GM04504 (cell line): ENCODE measurements around the gene NEU1.
"Not testable (repeated sequence)": the region's sequence is repeated elsewhere in the genome, so short reads cannot be mapped to it uniquely, and the experiment has no call there.

Experiments used
- DNase-seq: peaks from one replicate; pipeline ENCODE4 v3.0.0-alpha.2; 2012; ENCODE audit warnings: low read depth

Gene NEU1

DNA sequence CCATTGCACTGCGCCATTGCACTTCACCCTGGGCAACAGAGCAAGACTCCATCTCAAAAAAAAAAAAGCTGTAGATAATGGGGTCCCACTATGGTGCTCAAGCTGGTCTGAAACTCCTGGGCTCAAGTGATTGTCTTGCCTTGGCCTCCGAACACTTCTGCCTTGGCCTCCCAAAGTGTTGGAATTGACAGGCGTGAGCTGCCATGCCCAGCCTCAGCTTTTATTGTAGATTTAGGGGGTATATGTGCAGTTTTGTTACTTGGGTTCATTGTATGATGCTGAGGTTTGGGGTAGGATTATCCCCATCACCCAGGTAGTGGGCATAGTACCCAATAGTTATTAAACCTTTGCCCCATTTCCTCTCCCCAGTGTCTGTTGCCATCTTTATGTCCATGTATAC lies 23.7 kb downstream of the NEU1 start:
- no peak for DNase-seq

DNA sequence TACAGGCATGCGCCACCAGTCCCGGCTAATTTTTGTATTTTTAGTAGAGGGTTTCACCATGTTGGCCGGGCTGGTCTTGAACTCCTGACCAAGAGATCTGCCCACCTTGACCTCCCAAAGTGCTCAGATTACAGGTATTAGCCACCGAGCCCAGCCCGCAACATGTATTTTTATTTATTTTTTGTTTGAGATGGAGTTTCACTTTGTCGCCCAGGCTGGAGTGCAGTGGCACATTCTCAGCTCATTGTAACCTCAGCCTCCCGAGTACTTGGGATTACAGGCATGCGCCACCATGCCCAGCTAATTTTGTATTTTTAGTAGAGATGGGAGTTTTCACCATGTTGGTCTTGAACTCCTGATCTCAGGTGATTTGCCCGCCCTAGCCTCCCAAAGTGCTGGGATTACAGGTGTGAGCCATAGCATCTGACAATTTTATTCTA lies 24.5 kb downstream of the NEU1 start:
- not testable (repeated sequence) for DNase-seq

DNA sequence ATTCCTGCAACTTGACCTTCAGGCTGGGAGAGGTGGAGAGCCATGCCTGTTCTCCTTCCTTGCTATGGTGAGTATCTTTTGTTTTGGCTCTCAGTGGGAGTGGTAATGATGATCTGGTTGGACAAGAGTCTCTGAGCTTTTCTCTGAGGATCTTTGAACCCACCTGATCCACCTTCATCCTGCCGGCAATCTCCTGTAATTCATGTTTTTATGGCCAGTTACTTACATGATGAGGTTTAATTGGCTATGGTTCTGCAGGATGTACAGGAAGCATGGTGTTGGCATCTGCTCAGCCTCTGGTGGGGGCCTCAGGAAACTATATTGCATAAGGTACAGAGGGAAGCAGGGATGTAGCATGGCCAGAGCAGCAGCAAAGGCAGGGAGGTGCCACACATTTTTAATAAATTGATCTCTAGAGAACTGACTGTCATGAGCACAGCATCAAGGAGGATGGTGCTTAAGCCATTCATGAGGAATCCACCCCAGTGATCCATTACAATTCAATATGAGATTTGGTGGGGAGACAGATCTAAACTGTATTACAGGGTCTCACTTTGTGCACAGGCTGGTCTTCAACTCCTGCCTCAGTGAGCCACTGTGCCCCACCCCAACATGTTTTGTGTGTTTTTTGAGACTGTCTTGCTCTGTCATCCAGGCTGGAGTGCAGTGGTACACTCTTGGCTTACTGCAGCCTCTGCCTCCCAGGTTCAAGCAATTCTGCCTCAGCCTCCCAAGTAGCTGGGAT lies 25.1 kb downstream of the NEU1 start:
- DNase-seq: no peak

DNA sequence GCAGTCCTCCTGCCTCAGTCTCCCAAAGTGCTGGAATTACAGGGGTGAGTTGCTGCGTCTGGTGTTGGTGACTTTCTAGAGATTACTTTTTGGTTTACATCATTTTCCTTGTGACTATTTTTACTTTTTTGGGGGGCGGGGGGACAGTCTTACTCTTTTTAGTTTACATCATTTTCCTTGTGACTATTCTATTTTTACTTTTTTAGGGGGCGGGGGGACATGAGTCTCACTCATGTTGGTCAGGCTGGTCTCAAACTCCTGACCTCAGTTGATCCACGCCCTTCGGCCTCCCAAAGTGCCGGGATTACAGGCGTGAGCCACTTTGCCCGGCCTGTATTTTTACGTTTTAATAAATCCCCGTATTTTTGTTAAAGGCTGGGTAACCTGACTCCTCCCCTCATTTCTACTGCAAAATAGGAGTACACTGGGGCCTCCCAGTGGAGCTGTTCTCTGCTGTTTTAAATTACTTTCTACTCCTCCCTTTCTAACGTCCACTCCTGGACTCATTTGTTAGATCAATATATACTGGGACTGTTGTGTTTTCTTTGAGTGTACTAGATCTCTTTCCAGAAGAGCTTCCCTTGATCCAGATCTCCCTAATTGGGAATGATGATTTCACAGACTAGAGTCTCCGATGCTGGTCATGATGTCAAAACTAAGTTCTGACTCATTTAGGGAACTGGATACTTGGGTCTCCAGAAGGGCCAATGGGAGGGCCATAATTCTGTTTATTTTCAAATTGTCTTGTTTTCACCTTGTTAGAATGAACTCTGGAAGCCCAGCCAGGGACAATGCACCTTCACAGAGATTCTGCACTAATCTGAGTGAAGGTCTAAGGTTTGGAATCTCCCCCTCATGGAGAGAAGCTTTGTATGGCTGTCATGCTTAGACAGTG lies 25.9 kb downstream of the NEU1 start:
- DNase-seq: no peak

DNA sequence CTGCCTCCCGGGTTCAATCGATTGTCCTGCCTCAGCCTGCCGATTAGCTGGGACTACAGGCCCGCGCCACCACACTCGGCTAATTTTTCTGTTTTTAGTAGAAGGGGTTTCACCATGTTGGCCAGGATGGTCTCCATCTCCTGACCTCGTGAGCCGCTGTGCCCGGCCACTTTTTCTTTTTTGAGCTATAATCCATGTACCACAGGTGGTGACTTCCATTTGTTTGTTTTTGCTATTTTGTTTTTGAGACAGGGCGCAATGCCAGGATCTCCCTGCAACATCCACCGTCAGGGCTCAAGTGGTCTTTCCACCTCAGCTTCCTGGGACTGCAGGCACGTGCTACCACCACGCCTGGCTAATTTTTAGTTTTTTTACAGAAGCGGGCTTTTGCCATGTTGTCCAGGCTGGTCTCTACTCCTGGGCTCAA lies 26.6 kb downstream of the NEU1 start:
- no peak for DNase-seq

DNA sequence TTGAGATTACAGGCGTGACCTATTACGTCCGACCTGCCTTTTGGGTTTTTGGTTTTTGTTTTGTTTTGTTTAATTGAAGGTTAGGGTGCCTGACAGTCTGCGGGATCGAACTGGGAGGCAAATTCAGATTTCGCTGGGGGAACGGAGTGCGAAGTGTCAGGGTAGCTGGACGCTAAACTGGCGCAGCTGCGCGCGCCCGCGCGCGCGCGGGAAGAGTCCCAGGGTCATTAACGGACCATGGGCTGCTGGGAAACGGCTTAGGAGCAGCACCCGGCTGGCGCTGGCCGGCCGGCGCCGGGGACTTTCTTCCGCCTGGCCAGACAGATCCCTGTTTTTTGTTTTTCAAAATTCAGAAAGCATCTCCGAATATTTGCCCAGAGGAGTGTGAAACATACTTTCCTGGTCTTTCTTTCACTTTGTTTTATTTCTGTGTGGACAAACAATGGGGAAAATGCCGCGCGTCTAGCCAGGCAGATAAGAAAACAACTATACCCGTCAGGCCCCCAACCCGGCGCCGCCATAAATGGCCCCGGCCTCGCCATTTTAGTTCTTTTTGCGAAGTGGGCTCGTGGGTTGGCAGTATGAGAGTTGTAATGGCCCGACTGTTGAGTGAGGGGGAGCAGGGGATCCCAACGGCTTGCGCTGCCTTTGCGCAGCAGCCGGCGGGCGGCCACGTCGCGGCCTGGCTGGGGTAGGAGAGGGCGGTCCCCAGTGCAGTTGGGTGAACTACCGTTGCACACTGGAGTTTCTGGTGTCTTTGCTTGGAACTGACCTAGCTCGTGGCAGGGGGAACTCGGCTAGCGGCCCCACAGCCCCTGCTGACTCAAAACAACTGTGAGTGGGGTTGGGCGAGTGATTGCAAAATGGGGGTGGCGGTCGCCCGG lies 28.0 kb downstream of the NEU1 start:
- DNase-seq: peak; percentile 77

DNA sequence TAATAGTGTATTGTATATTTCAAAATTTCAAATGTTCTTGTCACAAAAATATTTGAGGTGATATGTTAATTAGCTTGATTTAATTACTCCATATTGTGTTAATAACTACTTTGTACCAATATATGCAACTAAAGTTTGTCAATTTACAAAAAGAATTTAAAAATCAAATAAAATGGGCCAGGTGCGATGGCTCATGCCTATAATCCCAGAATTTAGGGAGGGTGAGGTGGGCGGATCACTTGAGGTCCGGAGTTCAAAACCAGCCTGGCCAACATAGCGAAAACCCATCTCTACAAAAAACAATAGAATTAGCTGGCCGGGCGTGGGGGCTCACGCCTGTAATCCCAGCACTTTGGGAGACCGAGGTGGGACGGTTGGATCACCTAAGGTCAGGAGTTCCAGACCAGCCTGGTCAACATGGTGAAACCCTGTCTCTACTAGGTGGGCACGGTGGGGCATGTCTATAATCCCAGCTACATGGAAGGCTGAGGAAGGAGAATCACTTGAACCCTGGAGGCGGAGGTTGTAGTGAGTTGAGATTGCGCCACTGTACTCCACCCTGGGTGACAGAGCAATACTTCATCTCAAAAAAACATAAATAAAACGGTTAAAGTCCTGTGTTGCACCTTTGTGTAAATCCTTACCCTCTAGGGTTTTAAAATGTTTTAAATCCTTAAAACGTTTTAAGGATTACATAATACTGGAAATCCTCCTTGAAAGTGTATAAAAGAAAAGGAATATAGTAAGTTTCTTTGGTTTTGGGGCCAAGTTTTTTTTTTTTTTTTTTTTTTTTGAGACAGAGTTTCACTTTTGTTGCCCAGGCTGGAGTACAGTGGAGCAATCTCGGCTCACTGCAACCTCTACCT lies 31.0 kb downstream of the NEU1 start:
- no peak for DNase-seq

DNA sequence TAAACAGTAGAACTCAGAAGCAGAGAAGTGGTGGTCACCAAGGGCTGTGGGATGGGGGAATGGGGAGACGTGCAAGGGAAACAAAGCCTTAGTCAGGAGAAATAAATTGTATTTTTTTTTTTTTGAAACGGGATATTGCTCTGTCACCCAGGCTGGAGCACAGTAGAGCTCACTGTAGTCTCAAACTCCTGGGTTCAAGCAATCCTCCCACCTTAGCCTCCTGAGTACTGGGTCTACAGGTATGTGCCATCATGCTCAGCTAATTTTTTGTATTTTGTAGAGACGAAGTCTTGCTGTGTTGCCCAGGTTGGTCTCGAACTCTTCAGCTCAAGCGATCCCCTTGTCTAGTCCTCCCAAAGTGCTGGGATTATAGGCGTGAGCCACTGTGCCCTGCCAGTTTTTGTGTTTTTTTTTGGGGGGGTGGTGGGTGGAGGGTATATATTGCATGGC lies 31.7 kb downstream of the NEU1 start:
- DNase-seq: no peak

DNA sequence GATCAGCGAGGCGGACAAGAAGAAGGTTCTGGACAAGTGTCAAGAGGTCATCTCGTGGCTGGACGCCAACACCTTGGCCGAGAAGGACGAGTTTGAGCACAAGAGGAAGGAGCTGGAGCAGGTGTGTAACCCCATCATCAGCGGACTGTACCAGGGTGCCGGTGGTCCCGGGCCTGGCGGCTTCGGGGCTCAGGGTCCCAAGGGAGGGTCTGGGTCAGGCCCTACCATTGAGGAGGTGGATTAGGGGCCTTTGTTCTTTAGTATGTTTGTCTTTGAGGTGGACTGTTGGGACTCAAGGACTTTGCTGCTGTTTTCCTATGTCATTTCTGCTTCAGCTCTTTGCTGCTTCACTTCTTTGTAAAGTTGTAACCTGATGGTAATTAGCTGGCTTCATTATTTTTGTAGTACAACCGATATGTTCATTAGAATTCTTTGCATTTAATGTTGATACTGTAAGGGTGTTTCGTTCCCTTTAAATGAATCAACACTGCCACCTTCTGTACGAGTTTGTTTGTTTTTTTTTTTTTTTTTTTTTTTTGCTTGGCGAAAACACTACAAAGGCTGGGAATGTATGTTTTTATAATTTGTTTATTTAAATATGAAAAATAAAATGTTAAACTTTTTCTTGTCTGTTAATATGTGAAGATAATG lies 32.9 kb downstream of the NEU1 start:
- no peak for DNase-seq

DNA sequence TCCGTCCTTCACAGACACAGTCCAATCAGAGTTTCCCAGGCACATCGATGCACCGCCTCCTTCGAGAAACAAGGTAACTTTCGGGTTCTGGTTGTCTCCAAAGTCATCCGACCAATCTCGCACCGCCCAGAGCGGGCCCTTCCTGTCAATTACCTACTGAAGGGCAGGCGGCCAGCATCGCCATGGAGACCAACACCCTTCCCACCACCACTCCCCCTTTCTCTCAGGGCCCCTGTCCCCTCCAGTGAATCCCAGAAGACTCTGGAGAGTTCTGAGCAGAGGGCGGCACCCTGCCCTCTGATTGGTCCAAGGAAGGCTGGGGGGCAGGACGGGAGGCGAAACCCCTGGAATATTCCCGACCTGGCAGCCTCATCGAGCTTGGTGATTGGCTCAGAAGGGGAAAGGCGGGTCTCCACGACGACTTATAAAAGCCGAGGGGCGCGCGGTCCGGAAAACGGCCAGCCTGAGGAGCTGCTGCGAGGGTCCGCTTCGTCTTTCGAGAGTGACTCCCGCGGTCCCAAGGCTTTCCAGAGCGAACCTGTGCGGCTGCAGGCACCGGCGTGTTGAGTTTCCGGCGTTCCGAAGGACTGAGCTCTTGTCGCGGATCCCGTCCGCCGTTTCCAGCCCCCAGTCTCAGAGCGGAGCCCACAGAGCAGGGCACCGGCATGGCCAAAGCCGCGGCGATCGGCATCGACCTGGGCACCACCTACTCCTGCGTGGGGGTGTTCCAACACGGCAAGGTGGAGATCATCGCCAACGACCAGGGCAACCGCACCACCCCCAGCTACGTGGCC lies 35.1 kb downstream of the NEU1 start, which contains the start of gene HSPA1B:
HSPA1B (plus strand) TSS at position 453 of the 794 bp plus-strand sequence; CDS start at position 666, 213 bp downstream.
- DNase-seq: peak; percentile 96

DNA sequence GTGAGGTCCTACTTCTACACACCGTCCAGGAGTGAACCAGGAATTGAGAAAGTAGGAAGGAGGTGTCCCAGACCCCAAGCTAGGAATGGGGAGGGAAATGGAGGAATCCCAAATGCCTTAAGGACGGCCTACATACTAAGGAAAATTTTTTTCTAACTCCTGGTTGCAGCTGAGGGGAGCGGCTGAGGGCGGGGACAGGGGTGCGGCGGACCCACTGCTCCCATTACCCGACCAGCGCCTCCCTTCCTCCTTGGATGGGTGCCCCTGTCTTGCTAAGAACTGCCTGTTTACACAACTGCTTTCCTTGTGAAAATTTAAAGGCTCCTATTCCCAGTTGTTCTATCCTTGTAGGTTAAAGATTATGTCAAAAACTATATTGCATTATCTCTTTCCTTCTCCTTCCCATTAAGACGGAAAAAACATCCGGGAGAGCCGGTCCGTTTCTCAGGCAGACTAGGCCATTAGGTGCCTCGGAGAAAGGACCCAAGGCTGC lies 35.8 kb downstream of the NEU1 start:
- peak; percentile 58 for DNase-seq

DNA sequence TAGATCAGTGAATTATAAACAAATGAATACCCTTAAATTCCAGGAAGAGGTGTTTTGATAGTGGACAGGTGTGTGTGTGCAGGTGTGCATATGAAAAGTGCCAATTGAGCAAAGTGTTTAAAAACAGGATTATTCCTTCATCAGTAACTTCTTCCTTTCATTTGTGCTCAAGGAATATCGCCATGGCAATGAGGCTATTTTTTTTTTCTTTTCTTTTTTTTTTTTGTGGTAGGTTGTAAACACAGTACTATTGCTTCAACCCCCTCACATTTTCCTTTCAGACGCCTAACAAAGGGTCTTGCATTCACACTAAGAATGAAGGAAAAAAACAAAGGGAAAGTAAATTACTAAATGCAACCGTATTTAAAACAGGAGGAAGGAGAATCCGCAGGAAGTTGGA lies 37.1 kb downstream of the NEU1 start:
- no peak for DNase-seq

DNA sequence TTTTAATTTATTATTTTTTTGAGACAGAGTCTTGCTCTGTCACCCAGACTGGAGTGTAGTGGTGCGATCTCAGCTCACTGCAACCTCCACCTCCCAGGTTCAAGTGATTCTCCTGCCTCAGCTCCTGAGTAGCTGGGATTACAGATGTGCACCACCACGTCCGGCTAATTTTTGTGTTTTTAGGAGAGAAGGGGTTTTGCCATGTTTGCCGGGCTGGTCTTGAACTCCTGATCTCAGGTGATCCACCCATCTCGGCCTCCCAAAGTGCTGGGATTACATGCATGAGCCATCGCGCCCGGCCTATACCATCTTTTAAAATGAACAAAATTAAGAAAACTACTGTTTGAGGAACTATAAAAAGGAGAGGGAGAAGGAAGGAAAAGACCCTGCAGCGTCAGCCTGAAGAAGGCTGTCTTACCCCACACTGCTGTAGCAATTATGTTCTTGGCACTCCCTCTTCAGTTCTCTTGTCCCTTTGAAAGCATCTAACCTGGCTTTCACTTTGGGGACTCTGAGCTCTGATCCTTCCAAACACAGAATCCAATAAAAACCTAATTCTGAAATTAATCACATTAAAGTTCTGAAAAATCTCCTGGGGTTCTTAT lies 38.9 kb downstream of the NEU1 start:
- DNase-seq: not testable (repeated sequence)

DNA sequence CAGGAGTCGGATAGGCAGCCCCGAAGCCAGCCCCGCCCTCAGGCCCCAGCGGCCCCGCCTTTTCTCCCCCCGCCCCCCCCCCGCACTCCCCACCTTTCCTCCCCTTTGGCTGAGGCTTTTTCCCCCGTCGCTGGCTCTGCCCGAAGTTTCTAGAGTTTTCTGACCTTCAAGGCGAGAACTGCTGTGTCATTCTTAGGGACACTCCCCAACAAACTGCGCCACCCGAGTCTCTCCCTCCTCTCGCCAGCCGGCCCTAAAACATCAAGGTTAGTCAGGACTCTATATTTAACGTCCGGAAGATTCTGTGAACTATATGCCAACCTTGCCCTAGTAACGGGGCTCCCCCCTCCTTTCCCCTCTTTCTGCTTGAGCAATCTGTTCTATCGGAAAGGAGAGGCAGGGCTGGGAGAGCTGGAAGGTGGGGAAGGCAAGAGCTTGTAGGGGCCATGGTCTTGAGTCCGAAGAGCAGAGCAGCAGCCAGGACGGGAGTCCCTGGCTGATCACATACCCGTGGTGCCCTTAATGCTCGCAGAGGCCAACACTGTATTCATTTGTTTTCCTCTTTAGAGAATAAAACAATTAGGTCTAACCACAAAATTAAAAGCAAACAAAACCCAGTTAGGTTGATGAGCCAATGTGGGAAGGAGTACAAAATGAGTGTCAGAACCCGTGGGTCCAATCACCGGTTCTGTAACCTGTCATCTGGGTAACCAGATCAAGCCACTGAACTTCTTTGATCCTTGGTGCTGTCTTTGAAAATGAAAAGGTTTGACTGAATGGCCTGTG lies 40.4 kb downstream of the NEU1 start:
- DNase-seq: no peak

DNA sequence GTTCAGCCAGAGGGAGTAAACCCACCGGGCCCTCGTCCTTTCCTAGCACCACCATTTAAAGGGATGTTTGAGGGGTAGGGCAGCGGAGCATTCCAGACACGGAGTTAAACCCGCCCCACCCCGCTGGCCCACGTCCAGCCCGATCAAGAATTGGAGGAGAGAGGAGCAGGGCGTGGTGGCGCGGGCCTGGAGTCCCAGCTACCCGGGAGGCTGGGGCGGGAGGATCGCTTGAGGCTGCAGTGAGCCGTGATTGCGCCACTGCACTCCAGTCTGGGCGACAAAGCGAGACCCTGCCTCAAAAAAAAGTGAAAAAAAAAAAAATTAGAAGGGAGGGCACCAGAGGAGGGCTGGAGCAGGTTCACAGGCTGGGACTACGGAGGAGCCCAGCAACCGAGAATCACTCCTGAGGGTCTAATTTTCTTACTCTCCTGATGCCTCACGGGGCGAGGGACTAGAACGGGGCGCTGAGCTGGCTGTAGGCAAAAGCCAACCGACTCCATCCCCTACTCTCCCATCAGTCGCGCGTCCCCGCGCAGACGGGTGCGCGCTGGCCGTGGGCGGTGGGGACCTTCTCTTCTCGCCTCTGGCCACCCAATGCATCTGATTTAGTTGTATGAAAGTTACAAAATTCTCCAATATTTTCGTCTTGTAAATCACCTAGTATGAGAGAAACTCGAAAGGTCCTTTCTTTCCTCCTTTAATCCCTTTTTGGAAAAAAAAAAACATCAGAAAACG lies 41.2 kb downstream of the NEU1 start:
- DNase-seq: no peak

DNA sequence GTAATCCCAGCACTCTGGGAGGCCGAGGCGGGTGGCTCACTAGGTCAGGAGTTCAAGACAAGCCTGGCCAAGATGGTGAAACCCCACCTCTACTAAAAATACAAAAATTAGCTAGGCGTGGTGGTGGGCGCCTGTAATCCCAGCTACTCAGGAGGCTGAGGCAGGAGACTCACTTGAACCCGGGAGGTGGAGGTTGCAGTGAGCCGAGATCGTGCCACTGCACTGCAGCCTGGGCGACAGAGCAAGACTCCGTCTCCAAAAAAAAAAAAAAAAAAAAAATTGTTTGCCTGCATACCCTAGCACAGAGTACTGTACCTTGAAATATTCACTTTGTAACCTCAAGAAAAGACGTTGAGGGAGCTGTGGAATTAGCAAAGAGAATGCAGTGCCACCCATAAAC lies 42.2 kb downstream of the NEU1 start:
- DNase-seq: not testable (repeated sequence)

DNA sequence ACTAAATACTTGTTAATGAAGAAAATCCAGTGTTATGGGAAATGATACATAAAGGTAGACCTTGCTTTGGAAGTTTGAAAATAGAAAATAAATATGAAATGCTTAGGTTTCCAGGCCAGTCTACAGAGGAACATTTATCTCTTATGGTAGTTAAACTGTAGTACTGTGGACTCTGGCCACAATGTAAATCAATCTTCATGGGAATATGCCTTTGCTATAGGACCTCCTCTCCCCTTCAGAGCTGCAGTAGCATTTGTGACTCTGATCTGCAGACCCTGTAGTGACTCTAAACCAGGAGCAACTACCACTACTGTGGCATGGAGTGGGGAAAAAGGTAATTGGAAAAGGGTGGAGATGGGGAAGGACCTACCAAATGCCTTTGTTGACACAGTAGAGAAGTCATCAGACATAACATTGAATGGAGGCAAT lies 42.7 kb downstream of the NEU1 start:
- DNase-seq: no peak
